ENCODE data around the gene C1QL1.

Gene C1QL1

DNA sequence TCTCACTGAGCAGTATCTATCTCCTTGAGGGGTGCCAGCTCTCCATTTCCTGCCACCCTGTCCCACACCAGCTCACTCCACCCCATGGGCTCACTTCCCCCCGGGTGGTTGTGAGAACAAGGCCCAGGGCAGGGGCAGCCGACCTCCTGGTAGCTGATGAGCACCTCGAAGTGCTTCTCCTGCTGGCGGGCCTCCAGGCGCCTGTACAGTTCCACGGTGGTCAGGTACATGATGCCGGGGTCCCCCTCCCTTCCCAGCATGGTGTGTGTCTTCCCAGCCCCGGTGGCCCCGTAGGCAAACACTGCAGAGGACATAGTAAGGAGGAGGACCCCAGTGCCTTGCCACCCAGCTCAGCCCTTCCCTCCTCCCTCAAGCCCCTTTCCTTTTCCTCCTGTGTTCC, 33.0 kb downstream of the C1QL1 start:
- H3K4me3 ChIP-seq (ENCODE audit: control insufficient read depth, low read depth, low read length) = no peak overlapping the region
- no peak for TF ChIP-seq CTCF (IDR thresholded peaks at IDR 0.05; ENCODE audit: control insufficient read depth, insufficient read depth, low read depth, low read length, missing control alignments)
- no peak for DNase-seq (ENCODE audit: low read depth)

DNA sequence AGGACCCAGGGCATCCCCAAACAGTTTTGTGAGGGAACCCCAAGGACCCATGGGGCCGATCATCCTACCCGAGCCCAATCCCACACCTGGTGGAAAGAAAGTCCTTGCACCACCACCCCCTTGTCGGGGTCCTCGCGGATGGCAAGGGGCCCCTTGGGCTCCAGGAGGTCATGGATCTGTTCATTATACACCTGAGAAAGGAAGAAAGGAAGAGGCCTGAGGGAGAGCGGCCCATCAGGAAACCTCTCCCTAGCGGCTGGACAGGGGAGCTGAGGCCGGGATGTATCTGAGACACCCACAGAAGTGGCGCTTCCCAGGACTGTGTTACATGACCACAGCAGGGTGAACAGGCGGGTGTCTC, 33.4 kb downstream of the C1QL1 start:
- H3K4me3 ChIP-seq (ENCODE audit: control insufficient read depth, low read depth, low read length) = no peak overlapping the region
- DNase-seq (ENCODE audit: low read depth) = no peak
- no peak for TF ChIP-seq CTCF (IDR thresholded peaks at IDR 0.05; ENCODE audit: control insufficient read depth, insufficient read depth, low read depth, low read length, missing control alignments)

DNA sequence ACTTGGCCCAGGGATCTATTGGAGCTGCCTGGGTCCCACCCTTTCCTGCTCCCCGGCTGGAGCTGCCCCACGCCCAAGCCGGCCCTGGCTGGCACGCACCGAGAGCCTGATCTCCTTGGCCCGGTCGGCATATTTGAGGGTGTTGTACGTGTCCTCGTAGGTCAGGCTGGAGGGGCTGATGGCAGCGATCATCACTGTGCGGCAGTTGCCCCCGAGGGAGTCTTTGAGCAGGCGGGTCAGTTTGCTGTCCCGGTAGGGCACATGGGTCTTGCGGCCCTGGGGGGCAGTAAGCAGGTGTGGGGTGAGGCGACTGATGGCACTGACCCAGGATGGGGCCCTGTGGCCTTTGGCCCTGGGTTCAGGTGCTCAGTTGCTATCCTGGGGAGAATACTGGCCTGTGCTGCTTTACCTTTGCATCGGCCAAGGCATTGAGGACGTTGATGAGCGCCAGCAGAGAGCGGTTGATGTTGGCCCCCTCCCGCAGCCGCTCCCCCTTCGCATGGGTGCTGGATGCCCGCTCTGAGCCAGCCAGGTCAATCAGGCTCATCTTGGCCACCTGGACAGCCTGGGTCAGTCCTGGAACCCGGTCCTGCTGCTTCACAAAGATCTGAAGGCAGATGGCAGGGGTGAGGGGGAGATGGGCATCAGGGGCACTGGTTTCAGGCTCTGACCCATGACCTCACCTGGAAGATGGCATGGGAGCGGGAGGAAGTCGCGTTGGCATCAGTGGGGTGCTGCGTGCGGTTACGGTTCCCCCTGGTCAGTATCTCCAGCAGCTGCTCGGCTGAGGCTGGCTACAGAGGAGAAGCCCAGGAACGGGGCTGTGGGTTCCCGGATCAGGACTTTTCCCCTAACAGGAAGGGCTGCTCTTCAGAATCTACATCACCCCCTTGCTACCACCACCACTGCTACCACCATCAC, 34.0 kb downstream of the C1QL1 start:
- H3K4me3 ChIP-seq (ENCODE audit: control insufficient read depth, low read depth, low read length) = no peak overlapping the region
- TF ChIP-seq CTCF (IDR thresholded peaks at IDR 0.05; ENCODE audit: control insufficient read depth, insufficient read depth, low read depth, low read length, missing control alignments) = no peak
- DNase-seq (ENCODE audit: low read depth) = no peak

GRCh38 chr17:44932787-44933097, 35.4 kb downstream of the C1QL1 start:
- no peak overlapping the region for H3K4me3 ChIP-seq (ENCODE audit: control insufficient read depth, low read depth, low read length)
- TF ChIP-seq CTCF (IDR thresholded peaks at IDR 0.05; ENCODE audit: control insufficient read depth, insufficient read depth, low read depth, low read length, missing control alignments) = no peak
- no peak for DNase-seq (ENCODE audit: low read depth)

GRCh38 chr17:44932096-44932786, 35.9 kb downstream of the C1QL1 start:
- H3K4me3 ChIP-seq (ENCODE audit: control insufficient read depth, low read depth, low read length) = no peak overlapping the region
- DNase-seq (ENCODE audit: low read depth) = no peak
- TF ChIP-seq CTCF (IDR thresholded peaks at IDR 0.05; ENCODE audit: control insufficient read depth, insufficient read depth, low read depth, low read length, missing control alignments) = no peak

DNA sequence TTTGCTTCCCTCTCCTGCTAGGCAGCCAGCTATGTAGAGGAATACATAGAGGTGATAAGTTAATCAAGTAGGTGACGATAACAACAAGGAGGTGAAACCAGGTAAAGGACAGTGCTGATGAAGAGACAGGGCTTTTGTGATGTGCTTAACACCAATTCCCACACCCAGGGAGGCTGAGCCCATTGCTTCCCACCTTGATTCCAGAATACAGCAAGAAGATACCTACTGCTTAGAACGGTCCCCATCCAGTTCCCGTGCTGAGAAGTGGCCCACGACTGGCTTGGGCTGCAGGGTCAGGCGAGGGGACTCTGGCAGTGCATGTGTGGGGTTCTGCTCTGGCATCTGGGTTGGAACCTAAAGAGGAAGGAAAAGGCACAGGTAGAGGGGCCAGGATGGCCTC, 36.7 kb downstream of the C1QL1 start:
- DNase-seq (ENCODE audit: low read depth) = no peak
- no peak for TF ChIP-seq CTCF (IDR thresholded peaks at IDR 0.05; ENCODE audit: control insufficient read depth, insufficient read depth, low read depth, low read length, missing control alignments)
- H3K4me3 ChIP-seq (ENCODE audit: control insufficient read depth, low read depth, low read length) = no peak overlapping the region

All from AG09309 (cell line).